ENCODE measurements around the gene ZNF678. TPM values are rescaled to one million over a fixed set of nuclear protein-coding genes. Genes with fewer than 3 reads are reported as not detected.

Gene ZNF678
- polyA plus RNA-seq, 1 of the 3 experiments (the other 2 are of a cell fraction): 1.3 TPM

- no peaks in the 10 kb centered on the region for H4K20me1 ChIP-seq (ENCODE audit: insufficient read depth)
- no peaks in the 10 kb centered on the region for H3K4me1 ChIP-seq (ENCODE audit: control insufficient read depth in 1 of 2, insufficient read depth in 2 of 2, low read depth in 1 of 2, low read length in 1 of 2)
- CTCF ChIA-PET: interaction anchor here (1.6 kb wide), 1 partner anchor 12 kb away, joined by 5 read pairs; no protein-coding TSS in a partner anchor
- no peak for DNase-seq
- peaks cover 0 to 5% of the 10 kb centered on the region in 2 experiments for H3K36me3 ChIP-seq (replicated peaks in 1 of 2; ENCODE audit: control insufficient read depth in 1 of 2, insufficient read depth in 2 of 2, low read length in 1 of 2)
- no peaks in the 10 kb centered on the region for H3K27me3 ChIP-seq (ENCODE audit: insufficient read depth)
- no peak overlapping the region for H3K27ac ChIP-seq (ENCODE audit: low read depth in 2 of 2, low read length in 1 of 2)
- no peak overlapping the region for H3K9ac ChIP-seq
- peaks cover 9% of the 10 kb centered on the region; the same call in 1 of the 2 replicates for H3K9me3 ChIP-seq
- no peak overlapping the region for H3K4me2 ChIP-seq
- peaks cover 3% of the 10 kb centered on the region; the same call in 1 of the 2 replicates for H3K79me2 ChIP-seq (ENCODE audit: insufficient read depth)
- POLR2A ChIA-PET: no interaction called here
- no peak overlapping the region for H3K4me3 ChIP-seq (ENCODE audit: low read depth in 2 of 2, low read length in 1 of 2)
- 86% methylated on average over 1 of the region's 1 CpG for WGBS (ENCODE audit: low lambda C conversion rate)
- TF ChIP-seq TCF12 (IDR thresholded peaks at IDR 0.05) (no peak), RAD21 (IDR thresholded peaks at IDR 0.05; ENCODE audit: low read length) (no peak), JUND (IDR thresholded peaks at IDR 0.05) (no peak), USF2 (IDR thresholded peaks at IDR 0.05; ENCODE audit: borderline replicate concordance, low read depth, low read length) (no peak), USF1 (IDR thresholded peaks at IDR 0.05; ENCODE audit: borderline replicate concordance, low read depth) (no peak), MEF2A (IDR thresholded peaks at IDR 0.05; ENCODE audit: borderline replicate concordance, low read depth) (no peak), ELF1 (IDR thresholded peaks at IDR 0.05) (no peak), FOSL2 (IDR thresholded peaks at IDR 0.05; ENCODE audit: borderline replicate concordance, low read depth) (no peak), FOXJ3 (CRISPR knock-in tag; IDR thresholded peaks at IDR 0.05) (no peak)
- no peaks in the 10 kb centered on the region for H3K9me2 ChIP-seq
- H3F3A ChIP-seq (replicated peaks; ENCODE audit: insufficient read depth): no peaks in the 10 kb centered on the region
- no peak overlapping the region for H2AFZ ChIP-seq (ENCODE audit: low read depth)
Measured at GRCh38 chr1:227621211-227621610, 57.9 kb downstream of the ZNF678 start.

GRCh38 chr1:227622739-227623475, 59.6 kb downstream of the ZNF678 start:
- POLR2A ChIA-PET: no interaction called here

More at GRCh38 chr1:227622739-227623475, 59.6 kb downstream of the ZNF678 start:
- no peak for DNase-seq
- peaks cover 0 to 5% of the 10 kb centered on the region in 2 experiments for H3K36me3 ChIP-seq (replicated peaks in 1 of 2; ENCODE audit: control insufficient read depth in 1 of 2, insufficient read depth in 2 of 2, low read length in 1 of 2)
- no peaks in the 10 kb centered on the region for H3K27me3 ChIP-seq (ENCODE audit: insufficient read depth)
- H3K27ac ChIP-seq (ENCODE audit: low read depth in 2 of 2, low read length in 1 of 2): no peak overlapping the region
- WGBS (ENCODE audit: low lambda C conversion rate): 93% methylated on average over 1 of the region's 1 CpG
- 0 out of 2 replicates have a peak, but pooled peaks cover 5% of the 10 kb centered on the region for H3K9me3 ChIP-seq
- H3F3A ChIP-seq (replicated peaks; ENCODE audit: insufficient read depth): no peaks in the 10 kb centered on the region
- TF ChIP-seq MXI1 (IDR thresholded peaks at IDR 0.05; ENCODE audit: low read depth, low read length) (no peak), FOXJ3 (CRISPR knock-in tag; IDR thresholded peaks at IDR 0.05) (no peak), POLR2AphosphoS5 (IDR thresholded peaks at IDR 0.05; ENCODE audit: low read depth, low read length) (no peak), USF1 (IDR thresholded peaks at IDR 0.05; ENCODE audit: borderline replicate concordance, low read depth) (no peak), TAF1 (IDR thresholded peaks at IDR 0.05; ENCODE audit: borderline replicate concordance, low read depth, low read length) (no peak), FOSL2 (IDR thresholded peaks at IDR 0.05; ENCODE audit: borderline replicate concordance, low read depth) (no peak), NRF1 (IDR thresholded peaks at IDR 0.05; ENCODE audit: low read depth, low read length) (no peak)
- no peak overlapping the region for H2AFZ ChIP-seq (ENCODE audit: low read depth)
- H3K9ac ChIP-seq: no peak overlapping the region
- no peaks in the 10 kb centered on the region for H3K9me2 ChIP-seq
- CTCF ChIA-PET: interaction anchor here (1.0 kb wide), 1 partner anchor 17 kb away, joined by 3 read pairs; no protein-coding TSS in a partner anchor
- H3K79me2 ChIP-seq (ENCODE audit: insufficient read depth): peaks cover 3% of the 10 kb centered on the region; the same call in 1 of the 2 replicates
- no peak overlapping the region for H3K4me3 ChIP-seq (ENCODE audit: low read depth in 2 of 2, low read length in 1 of 2)
- no peaks in the 10 kb centered on the region for H3K4me1 ChIP-seq (ENCODE audit: control insufficient read depth in 1 of 2, insufficient read depth in 2 of 2, low read depth in 1 of 2, low read length in 1 of 2)
- no peak overlapping the region for H3K4me2 ChIP-seq
- H4K20me1 ChIP-seq (ENCODE audit: insufficient read depth): no peaks in the 10 kb centered on the region

All from SK-N-SH (cell line).